Endometrium (tissue), 2 donors: ENCODE data around the gene TMA7B.
"Not testable (repeated sequence)": the region's sequence is repeated elsewhere in the genome, so short reads cannot be mapped to it uniquely, and the experiment has no call there.

ENCODE experiments used
- FAIRE-seq: peaks from 2 replicates; lab custom pipeline; 2012; peaks lifted over from hg19 to GRCh38; lab: Jason Lieb, UNC
- donor health status: control.
- donor health status: control.

TMA7B gene

DNA sequence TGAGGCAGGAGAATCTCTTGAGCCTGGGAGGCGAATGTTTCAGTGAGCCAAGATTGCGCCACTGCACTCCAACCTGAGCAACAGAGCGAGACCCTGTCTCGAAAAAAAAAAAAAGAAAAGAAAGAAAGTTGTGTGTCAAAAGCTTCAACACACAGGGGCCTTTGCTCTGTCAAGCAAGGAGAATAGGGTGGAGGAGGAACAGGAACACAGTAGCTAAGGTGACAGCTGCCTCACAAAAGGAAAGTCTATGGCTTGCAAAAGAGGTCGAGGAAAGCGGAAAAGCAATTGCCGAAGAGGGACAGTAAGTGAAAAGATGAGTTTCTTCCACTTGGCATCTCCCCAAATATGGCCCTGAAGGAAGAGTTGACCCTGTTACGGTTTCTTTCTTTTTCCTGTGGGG, 26.5 kb upstream of the TMA7B start:
- FAIRE-seq: no peak

DNA sequence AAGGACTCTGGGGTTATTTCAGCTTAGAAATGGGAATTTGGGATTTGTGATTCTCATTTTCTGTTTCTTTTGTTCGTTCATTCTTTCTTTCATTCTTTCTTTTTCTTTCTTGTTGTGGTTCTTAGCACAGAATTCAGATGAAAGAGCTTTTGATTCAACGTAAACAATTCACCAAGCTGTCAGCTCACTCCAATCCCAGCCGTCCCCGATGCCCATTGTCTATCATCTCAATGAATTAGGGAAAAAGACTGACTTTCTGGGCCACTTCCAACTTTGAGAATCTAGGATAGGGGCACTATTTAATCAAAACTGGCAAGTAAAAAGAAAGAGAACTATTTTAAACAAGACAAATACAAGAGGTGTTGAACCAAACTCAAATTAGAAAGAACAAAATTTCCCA, 25.1 kb upstream of the TMA7B start:
- no peak for FAIRE-seq

DNA sequence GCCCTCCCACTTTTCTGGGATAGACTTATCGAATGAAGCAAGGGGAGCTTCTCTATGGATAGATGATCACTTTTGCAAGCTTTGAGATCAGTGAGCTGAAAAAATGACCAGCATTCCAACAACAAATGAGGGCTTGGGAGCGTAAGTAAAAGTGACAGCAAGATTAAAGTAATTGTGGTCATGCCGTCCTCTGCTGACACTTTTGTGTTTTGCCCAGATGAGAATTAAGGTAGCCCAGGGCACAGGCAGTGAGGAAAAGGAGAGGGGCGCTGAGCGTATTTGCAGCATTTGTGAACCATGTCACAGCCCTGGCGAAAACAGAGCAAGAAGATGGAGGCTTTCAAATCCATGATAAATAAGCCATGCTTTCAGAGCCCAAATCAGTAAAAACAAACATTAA, 24.6 kb upstream of the TMA7B start:
- FAIRE-seq: no peak

- FAIRE-seq: no peak
These were observed 23.6 kb upstream of the TMA7B start for GRCh38 chr22:39936523-39937145.

DNA sequence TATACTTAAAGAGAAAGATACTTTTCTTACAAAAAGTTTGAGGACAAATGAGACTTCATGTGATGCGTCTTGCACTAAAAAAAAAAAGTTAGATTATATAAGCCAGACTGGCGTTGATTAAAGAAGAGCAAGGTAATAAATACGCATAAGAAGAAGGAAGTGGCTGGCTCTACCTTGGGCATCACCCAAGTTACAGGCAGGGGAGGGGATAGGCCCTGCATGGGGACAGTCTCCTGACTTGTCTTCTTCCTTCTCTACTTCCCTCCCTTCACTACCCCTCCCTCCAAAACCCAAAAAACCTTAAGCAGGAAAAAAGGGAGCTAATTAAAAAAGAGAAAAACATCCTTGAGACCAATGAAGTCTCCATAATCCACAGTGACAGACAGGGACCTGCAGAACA, 22.3 kb upstream of the TMA7B start:
- no peak for FAIRE-seq

- no peak for FAIRE-seq
These were observed 21.6 kb upstream of the TMA7B start for GRCh38 chr22:39938509-39939111.

DNA sequence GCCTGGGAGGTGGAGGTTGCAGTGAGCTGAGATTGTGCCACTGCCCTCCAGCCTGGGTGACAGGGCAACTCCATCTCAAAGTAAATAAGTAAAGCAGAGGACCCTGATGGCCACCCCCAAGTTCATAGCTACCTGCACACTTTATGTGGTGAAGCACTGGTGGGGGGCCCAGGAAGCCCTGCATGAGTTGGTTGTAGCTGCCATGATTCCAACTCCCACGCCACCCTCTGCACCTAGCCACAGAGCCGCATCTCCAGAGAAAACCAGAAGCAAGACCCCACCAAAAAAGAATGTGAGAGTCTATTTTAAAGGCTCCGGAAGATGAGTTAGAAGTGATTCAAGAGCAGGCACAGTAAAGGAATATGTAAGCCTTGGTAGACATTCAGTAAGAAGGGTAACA, 20.4 kb upstream of the TMA7B start:
- no peak for FAIRE-seq

GRCh38 chr22:39940757-39941305, 19.4 kb upstream of the TMA7B start:
- no peak for FAIRE-seq

DNA sequence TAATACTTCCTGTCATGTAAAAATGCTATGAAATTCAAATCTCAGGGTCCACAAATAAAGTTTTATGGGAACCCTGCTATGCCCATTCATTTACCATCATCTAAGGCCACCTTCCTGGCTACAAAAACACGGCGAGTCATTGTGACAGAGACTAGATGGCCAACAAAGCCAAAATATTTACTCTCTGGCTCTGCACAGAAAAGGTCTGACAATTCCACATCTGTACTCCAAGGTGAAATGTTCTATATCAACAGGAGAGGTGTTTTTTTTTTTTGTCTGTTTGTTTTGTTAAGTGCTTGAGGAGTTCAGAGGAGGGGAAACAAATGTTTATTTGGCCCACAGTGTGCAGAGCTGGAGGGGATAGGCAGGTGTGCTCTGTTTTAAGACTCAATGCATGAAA, 18.6 kb upstream of the TMA7B start:
- FAIRE-seq: no peak

DNA sequence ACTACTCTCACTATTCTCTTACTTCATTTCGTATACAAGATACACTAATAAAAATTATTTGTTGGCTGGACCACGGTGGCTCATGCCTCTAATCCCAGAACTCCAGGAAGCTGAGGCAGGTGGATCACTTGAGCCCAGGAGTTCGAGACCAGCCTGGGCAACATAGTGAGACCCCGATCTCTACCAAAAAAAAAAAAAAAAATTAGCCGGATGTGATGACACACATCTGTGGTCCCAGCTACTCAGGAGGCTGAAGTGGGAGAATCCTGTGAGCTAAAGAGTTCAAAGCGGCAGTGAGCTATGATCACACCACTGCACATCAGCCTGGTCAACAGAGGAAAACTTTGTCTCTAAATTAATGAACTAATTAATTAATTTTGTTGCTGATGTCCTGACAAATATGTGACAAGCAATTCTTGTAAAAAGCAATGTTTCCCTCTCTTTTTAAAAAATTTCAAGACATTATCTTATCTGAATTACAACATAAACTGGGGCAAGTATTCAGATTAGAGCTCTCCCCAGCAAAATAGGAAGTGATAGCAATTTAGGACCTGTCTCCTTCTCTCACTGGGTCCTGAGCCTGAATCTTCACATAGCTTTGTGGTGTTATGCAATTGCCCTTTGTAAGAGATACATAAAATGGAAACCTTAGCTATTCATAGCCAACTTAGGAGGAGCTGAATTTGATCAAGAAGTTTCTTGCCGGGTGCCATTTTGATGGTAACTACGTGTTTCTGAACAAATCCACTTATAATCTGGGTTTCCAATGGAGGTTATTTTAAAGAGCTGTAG, 17.6 kb upstream of the TMA7B start:
- no peak for FAIRE-seq

- no peak for FAIRE-seq
These were observed 16.9 kb upstream of the TMA7B start for GRCh38 chr22:39943337-39943736.

- FAIRE-seq: no peak
These were observed 16.0 kb upstream of the TMA7B start for GRCh38 chr22:39943953-39944872.

GRCh38 chr22:39946126-39946502, 14.1 kb upstream of the TMA7B start:
- no peak for FAIRE-seq

DNA sequence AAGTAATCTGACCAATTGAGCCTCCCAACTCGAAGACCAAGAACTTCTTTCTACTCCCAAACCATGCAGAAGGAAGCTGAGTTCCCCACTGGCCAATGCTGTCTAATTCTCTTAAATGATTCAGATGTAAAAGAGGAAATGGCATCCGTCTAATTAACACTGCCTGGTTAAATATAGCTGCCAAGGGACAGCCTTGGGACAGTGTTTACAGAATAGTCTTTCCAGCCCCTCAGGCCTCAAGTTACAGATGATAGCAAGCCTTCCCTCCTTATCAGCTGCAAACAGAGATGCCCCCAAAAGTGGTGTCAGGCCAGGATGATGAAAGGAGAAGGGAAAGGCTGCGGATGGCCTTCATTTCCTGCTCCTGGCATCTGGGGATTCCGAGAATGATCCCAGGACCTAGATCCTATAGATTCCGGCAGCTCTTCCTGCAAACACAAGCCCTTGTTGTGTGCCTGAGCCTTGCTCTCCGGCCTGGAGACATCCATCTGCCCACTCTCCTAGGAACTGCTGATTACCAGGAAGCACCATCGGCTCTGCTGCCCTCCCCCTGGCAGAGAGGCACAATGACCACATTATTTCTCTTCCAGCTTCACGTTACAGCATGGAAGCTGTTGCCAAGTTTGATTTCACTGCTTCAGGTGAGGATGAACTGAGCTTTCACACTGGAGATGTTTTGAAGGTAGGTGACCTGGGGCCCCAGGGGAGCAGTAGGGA, 13.5 kb upstream of the TMA7B start:
- no peak for FAIRE-seq

DNA sequence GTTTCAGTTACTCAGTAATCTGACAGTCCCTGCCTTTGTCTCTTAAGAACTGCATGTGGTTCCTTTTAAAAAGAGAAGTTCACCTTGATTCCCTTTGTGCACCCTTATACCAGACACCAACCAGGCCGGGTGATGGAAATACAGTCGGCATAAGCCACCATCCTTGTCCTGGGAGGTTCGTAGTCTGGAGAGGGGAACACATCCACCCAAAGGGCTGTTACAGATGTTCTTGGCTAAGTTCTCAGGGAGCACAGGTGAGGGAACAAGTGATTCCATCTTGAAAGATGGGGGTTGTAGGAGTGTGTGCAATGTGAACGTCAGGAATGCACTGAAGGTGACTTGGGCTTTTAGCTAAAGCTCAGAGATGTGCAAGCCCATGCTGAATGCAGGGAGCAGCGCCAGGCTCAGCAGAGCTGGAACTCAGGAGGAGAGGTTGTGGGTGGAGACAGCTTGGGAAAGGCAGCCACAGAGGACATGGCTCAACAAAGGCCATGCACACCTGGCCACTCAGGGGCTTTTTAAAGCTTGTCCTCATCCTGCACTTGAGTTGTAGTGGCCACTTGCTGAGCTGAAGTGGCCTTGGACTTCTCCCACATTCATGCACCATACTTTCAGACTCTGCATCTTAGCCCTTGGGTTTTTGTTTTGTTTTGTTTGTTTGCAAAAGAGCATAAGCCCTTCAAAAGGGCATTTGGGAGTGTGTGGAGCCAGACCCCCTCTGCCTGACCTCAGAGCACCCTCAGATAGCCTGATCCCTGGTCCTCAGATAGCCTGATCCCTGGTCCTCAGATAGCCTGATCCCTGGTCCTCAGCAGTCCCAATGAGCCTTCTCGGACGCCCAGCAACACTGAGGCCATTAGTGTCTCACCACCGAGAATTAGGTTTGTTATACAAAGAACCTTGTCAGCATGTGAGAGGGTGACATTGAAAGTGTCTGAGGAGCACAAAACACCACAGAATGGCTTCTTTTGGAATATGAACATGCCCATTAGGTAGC, 12.7 kb upstream of the TMA7B start:
- FAIRE-seq: no peak

DNA sequence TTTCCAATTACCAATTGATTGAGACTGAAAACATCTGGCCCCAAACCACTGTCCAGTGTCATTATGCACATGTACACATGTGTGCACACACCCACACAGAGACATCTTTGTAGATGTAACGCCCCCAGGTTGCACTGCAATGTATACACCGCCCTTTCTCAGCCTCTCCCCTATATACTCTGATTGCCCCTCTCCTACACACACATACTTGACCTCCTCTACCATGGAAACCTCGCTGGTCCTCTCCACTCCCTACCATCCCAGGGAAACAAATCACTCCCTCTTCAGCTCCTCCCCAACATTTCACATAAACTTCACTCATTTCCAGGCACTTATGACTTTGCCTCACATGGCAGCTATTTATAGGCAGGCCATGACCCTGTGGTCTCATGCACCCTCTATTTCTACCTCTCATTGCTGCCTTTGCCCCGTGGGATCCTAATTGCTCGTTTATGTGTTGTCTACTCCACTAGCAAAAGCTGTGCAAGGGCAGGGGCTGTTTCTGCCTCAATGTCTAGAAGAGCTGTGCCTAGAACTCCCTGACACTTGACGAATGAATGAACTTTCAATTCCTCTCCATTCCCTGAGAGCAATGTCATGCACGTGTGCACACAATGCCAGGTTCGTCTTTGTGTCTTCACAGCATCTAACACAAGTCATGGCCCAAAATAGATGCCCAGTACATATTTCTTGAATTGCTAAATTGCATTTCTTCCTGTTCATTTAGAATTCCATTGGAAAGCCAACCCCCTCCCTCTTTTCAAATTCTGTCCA, 10.0 kb upstream of the TMA7B start:
- no peak for FAIRE-seq

GRCh38 chr22:39951603-39952293, 8.4 kb upstream of the TMA7B start:
- not testable (repeated sequence) for FAIRE-seq

- FAIRE-seq: no peak
These were observed 7.8 kb upstream of the TMA7B start for GRCh38 chr22:39952347-39952746.

- no peak for FAIRE-seq
These were observed 7.1 kb upstream of the TMA7B start for GRCh38 chr22:39953101-39953500.
